Trophoblast cell (in vitro differentiated cells and primary cell): ENCODE results near the gene FAM184A.

Experiments used
- DNase-seq, 2 donors: peaks; one replicate each; pipeline ENCODE4 v3.0.0-alpha.2; 2016
- H2AFZ ChIP-seq: 2 replicates; pipeline ENCODE4 v1.6.1; 2013; ENCODE audit warnings: low read length, moderate library complexity, mild to moderate bottlenecking; ENCODE audit not compliant: insufficient read depth, poor library complexity
- H2AK5ac ChIP-seq: 2 replicates; pipeline ENCODE4 v1.6.1; 2013; ENCODE audit warnings: mild to moderate bottlenecking, low read length
- H2BK120ac ChIP-seq: 2 replicates; pipeline ENCODE4 v1.6.1; 2013; ENCODE audit warnings: low read length, mild to moderate bottlenecking, moderate library complexity; ENCODE audit not compliant: insufficient read depth, poor library complexity
- H2BK12ac ChIP-seq: 2 replicates; pipeline ENCODE4 v1.6.1; 2013; ENCODE audit warnings: mild to moderate bottlenecking, low read length, moderate library complexity
- H2BK5ac ChIP-seq: 2 replicates; pipeline ENCODE4 v1.6.1; 2013; ENCODE audit warnings: low read length, low read depth, moderate library complexity, mild to moderate bottlenecking; ENCODE audit not compliant: poor library complexity
- H3K14ac ChIP-seq: 2 replicates; pipeline ENCODE4 v1.6.1; 2013; ENCODE audit warnings: mild to moderate bottlenecking, low read length
- H3K18ac ChIP-seq: 2 replicates; pipeline ENCODE4 v1.6.1; 2013; ENCODE audit warnings: mild to moderate bottlenecking, low read length
- H3K23ac ChIP-seq: 2 replicates; pipeline ENCODE4 v1.6.1; 2013; ENCODE audit warnings: low read length
- H3K27ac ChIP-seq: 2 replicates; pipeline ENCODE4 v1.5.1; 2013; ENCODE audit warnings: low read depth, mild to moderate bottlenecking, inconsistent platforms, low read length, moderate library complexity
- H3K27me3 ChIP-seq: 2 replicates; pipeline ENCODE4 v1.6.1; 2013; ENCODE audit warnings: inconsistent platforms, mild to moderate bottlenecking, low read length, moderate library complexity; ENCODE audit not compliant: insufficient read depth
- H3K36me3 ChIP-seq, 2 experiments: 1 replicate in 1 of 2; 2 replicates in 1 of 2; pipeline ENCODE4 v1.6.1; 2013; ENCODE audit warnings: low read length in 2 of 2, mild to moderate bottlenecking in 2 of 2, moderate library complexity in 1 of 2; ENCODE audit not compliant: insufficient read depth in 2 of 2, control insufficient read depth in 1 of 2
- H3K4ac ChIP-seq: 2 replicates; pipeline ENCODE4 v1.6.1; 2013; ENCODE audit warnings: low read depth, mild to moderate bottlenecking, low read length, moderate library complexity
- H3K4me1 ChIP-seq, 2 experiments: 1 replicate in 1 of 2; 2 replicates in 1 of 2; pipeline ENCODE4 v1.6.1; 2013; ENCODE audit warnings: low read length in 2 of 2, mild to moderate bottlenecking in 2 of 2, moderate library complexity in 1 of 2; ENCODE audit not compliant: insufficient read depth in 2 of 2, control insufficient read depth in 1 of 2
- H3K4me2 ChIP-seq: 2 replicates; pipeline ENCODE4 v1.6.1; 2013; ENCODE audit warnings: inconsistent platforms, mild to moderate bottlenecking, low read length, moderate library complexity
- H3K4me3 ChIP-seq: 2 replicates; pipeline ENCODE4 v1.5.1; 2013; ENCODE audit warnings: mild to moderate bottlenecking, low read depth, low read length, inconsistent platforms
- H3K79me1 ChIP-seq: one replicate; pipeline ENCODE4 v1.6.1; 2013; ENCODE audit warnings: low read length
- H3K79me2 ChIP-seq: 2 replicates; pipeline ENCODE4 v1.6.1; 2013; ENCODE audit warnings: low read length, mild to moderate bottlenecking; ENCODE audit not compliant: control insufficient read depth, insufficient read depth, poor library complexity
- H3K9ac ChIP-seq: 2 replicates; pipeline ENCODE4 v1.6.1; 2013; ENCODE audit warnings: mild to moderate bottlenecking, low read length
- H3K9me3 ChIP-seq: 2 replicates; pipeline ENCODE4 v1.6.1; 2013; ENCODE audit warnings: low read depth, mild to moderate bottlenecking, control low read depth, inconsistent platforms, low read length; ENCODE audit not compliant: insufficient read depth
- H4K12ac ChIP-seq: 2 replicates; pipeline ENCODE4 v1.6.1; 2013; ENCODE audit warnings: low read depth, mild to moderate bottlenecking, low read length, moderate library complexity
- H4K8ac ChIP-seq: 2 replicates; pipeline ENCODE4 v1.6.1; 2013; ENCODE audit warnings: low read depth, mild to moderate bottlenecking, low read length, moderate library complexity
- H4K91ac ChIP-seq: one replicate; pipeline ENCODE4 v1.6.1; 2013; ENCODE audit warnings: low read depth, mild to moderate bottlenecking, low read length, moderate library complexity
- WGBS: extraction: QIAGEN DNeasy Blood & Tissue Kit; methylation state at CpG from one replicate; pipeline ENCODE4 v1.1.7; 2013; ENCODE audit warnings: missing lambda C conversion rate; ENCODE audit not compliant: insufficient read length, insufficient coverage; ENCODE audit errors: extremely low coverage; 5-methylcytosine and 5-hydroxymethylcytosine counted together

The FAM184A gene

DNA sequence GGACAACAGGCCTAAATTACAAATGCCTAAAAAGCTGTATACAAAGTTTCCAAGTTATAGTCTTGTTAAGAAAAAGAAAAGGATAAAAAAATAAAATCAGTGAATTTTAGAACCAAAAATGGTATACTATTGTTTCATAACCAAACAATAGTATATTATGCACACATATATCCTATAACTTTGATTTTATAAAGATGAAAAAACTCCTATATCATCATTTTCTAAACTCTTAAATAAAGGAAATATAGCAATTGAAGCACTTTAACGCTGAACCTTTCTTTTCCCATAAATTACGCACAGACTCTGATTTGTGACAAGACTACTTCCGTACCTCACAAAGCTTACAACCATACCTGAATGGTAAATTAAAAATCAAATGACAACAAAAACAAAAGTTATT lies 107.6 kb downstream of the FAM184A start:
- no peak overlapping the region for H3K4ac ChIP-seq
- no peak overlapping the region for H2BK120ac ChIP-seq
- no peak overlapping the region for H3K18ac ChIP-seq
- no peak for DNase-seq
- H2BK5ac ChIP-seq = no peak overlapping the region
- no peak overlapping the region for H2AK5ac ChIP-seq
- WGBS = no CpG with 5 or more reads among the region's 3 CpGs
- H3K27me3 ChIP-seq = no peaks in the 10 kb centered on the region
- H3K79me1 ChIP-seq = no peaks in the 10 kb centered on the region
- H3K9me3 ChIP-seq = no peaks in the 10 kb centered on the region
- no peak overlapping the region for H3K27ac ChIP-seq
- no peaks in the 10 kb centered on the region for H3K79me2 ChIP-seq
- no peak overlapping the region for H3K4me3 ChIP-seq
- H3K14ac ChIP-seq = no peak overlapping the region
- H4K12ac ChIP-seq = no peak overlapping the region
- H3K36me3 ChIP-seq = no peaks in the 10 kb centered on the region
- H3K9ac ChIP-seq = no peak overlapping the region
- no peak overlapping the region for H4K8ac ChIP-seq
- H3K23ac ChIP-seq = no peak overlapping the region
- no peak overlapping the region for H4K91ac ChIP-seq
- H2BK12ac ChIP-seq = no peak overlapping the region
- no peak overlapping the region for H2AFZ ChIP-seq
- H3K4me2 ChIP-seq = no peak overlapping the region
- no peaks in the 10 kb centered on the region for H3K4me1 ChIP-seq

- Histone ChIP-seq H2BK12ac (no peak overlapping the region), H3K4ac (no peak overlapping the region), H3K27ac (no peak overlapping the region), H3K18ac (no peak overlapping the region), H3K79me1 (no peaks in the 10 kb centered on the region), H2BK120ac (no peak overlapping the region), H2AK5ac (no peak overlapping the region), H4K8ac (no peak overlapping the region), H3K36me3 (no peaks in the 10 kb centered on the region), H4K91ac (no peak overlapping the region), H2AFZ (no peak overlapping the region), H3K9ac (no peak overlapping the region), H3K79me2 (no peaks in the 10 kb centered on the region), H3K4me3 (no peak overlapping the region), H3K4me2 (no peak overlapping the region), H3K23ac (no peak overlapping the region), H2BK5ac (no peak overlapping the region), H3K4me1 (no peaks in the 10 kb centered on the region), H3K9me3 (no peaks in the 10 kb centered on the region), H3K27me3 (no peaks in the 10 kb centered on the region), H3K14ac (no peak overlapping the region), H4K12ac (no peak overlapping the region)
- peak in 1 of 2 donors; percentile 68 for DNase-seq
- no CpG with 5 or more reads among the region's 2 CpGs for WGBS
Observed at GRCh38 chr6:118968416-118968815, 110.0 kb downstream of the FAM184A start.

DNA sequence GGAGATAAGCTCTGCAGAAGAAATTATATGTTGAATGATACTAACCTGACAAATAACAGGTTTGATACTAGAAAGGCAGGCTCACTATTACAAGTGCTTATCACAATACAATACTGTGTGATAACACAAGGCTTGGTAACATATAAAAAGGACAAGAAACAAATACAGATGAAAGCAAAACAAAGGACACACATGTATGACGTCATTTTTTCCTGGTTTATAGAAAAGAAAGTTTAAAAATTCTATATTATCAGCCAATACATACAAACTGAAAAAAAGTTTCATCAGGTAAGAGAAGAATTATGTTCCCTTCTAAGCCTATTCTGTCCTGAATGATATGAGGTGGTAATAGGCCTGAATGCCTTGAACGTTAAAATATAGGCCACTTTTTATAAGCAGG lies 111.2 kb downstream of the FAM184A start:
- H2AFZ ChIP-seq = no peak overlapping the region
- no peak overlapping the region for H2BK12ac ChIP-seq
- no peak overlapping the region for H3K9ac ChIP-seq
- no peak overlapping the region for H2AK5ac ChIP-seq
- no peaks in the 10 kb centered on the region for H3K4me1 ChIP-seq
- no peak overlapping the region for H4K12ac ChIP-seq
- H3K9me3 ChIP-seq = no peaks in the 10 kb centered on the region
- no peak overlapping the region for H4K91ac ChIP-seq
- no peaks in the 10 kb centered on the region for H3K79me1 ChIP-seq
- no peak overlapping the region for H4K8ac ChIP-seq
- no peak for DNase-seq
- H2BK5ac ChIP-seq = no peak overlapping the region
- no peaks in the 10 kb centered on the region for H3K36me3 ChIP-seq
- no peak overlapping the region for H3K4me3 ChIP-seq
- H2BK120ac ChIP-seq = no peak overlapping the region
- no peak overlapping the region for H3K27ac ChIP-seq
- no CpG with 5 or more reads among the region's 2 CpGs for WGBS
- H3K27me3 ChIP-seq = no peaks in the 10 kb centered on the region
- H3K14ac ChIP-seq = no peak overlapping the region
- no peak overlapping the region for H3K4ac ChIP-seq
- H3K18ac ChIP-seq = no peak overlapping the region
- no peak overlapping the region for H3K23ac ChIP-seq
- H3K4me2 ChIP-seq = no peak overlapping the region
- H3K79me2 ChIP-seq = no peaks in the 10 kb centered on the region

GRCh38 chr6:118965843-118966370 lies 112.6 kb downstream of the FAM184A start:
- Histone ChIP-seq H3K36me3 (no peaks in the 10 kb centered on the region), H2BK12ac (no peak overlapping the region), H3K9me3 (no peaks in the 10 kb centered on the region), H3K79me2 (no peaks in the 10 kb centered on the region), H4K12ac (no peak overlapping the region), H3K4me2 (no peak overlapping the region), H2AFZ (no peak overlapping the region), H3K18ac (no peak overlapping the region), H3K14ac (no peak overlapping the region), H2AK5ac (no peak overlapping the region), H2BK120ac (no peak overlapping the region), H3K4me1 (peaks cover 0 to 2% of the 10 kb centered on the region in 2 experiments), H3K27ac (no peak overlapping the region), H3K9ac (no peak overlapping the region), H2BK5ac (no peak overlapping the region), H4K8ac (no peak overlapping the region), H3K23ac (no peak overlapping the region), H3K4me3 (no peak overlapping the region), H3K79me1 (no peaks in the 10 kb centered on the region), H3K4ac (no peak overlapping the region), H3K27me3 (no peaks in the 10 kb centered on the region), H4K91ac (no peak overlapping the region)
- no peak for DNase-seq
- WGBS = no CpG with 5 or more reads among the region's 2 CpGs
